Keratinocyte (primary cell): ENCODE data around the gene MINDY4. TPM values are rescaled to one million over a fixed set of nuclear protein-coding genes. Genes with fewer than 3 reads are reported as not detected.

ENCODE experiments used
- DNase-seq: peaks from one replicate; pipeline ENCODE4 v3.0.0-alpha.2; 2011; ENCODE audit warnings: low read depth, missing footprints, low spot score
- FAIRE-seq: peaks from 2 replicates; lab custom pipeline; 2011; peaks lifted over from hg19 to GRCh38; lab: Jason Lieb, UNC
- H2AFZ ChIP-seq: 2 replicates; pipeline ENCODE4 v1.6.0; 2012; ENCODE audit warnings: low read length, control low read depth, inconsistent platforms; ENCODE audit not compliant: control insufficient read depth
- H3K27ac ChIP-seq: 2 replicates; pipeline ENCODE4 v1.5.1; 2011; ENCODE audit warnings: low read length; ENCODE audit not compliant: control insufficient read depth, insufficient read depth
- H3K27me3 ChIP-seq: 3 replicates; pipeline ENCODE4 v1.6.0; 2011; ENCODE audit warnings: low read length; ENCODE audit not compliant: control insufficient read depth, insufficient read depth; ENCODE audit errors: extremely low read depth
- H3K36me3 ChIP-seq, 2 experiments: 2 replicates in 1 of 2; 3 replicates in 1 of 2; pipeline ENCODE4 v1.5.1; 2011; ENCODE audit warnings: low read length in 2 of 2, mild to moderate bottlenecking in 1 of 2; ENCODE audit not compliant: control insufficient read depth in 2 of 2, insufficient read depth in 2 of 2; ENCODE audit errors: extremely low read depth in 1 of 2
- H3K4me1 ChIP-seq: 3 replicates; pipeline ENCODE4 v1.5.1; 2011; ENCODE audit warnings: low read length; ENCODE audit not compliant: control insufficient read depth, insufficient read depth; ENCODE audit errors: extremely low read depth
- H3K4me2 ChIP-seq: 3 replicates; pipeline ENCODE4 v1.6.0; 2011; ENCODE audit warnings: low read depth, low read length; ENCODE audit not compliant: control insufficient read depth, insufficient read depth; ENCODE audit errors: extremely low read depth
- H3K4me3 ChIP-seq, 3 experiments: fragments of 200-600 bp in 1 of 3; sonication (generic) in 1 of 3; 2 replicates in 2 of 3; 3 replicates in 1 of 3; pipeline ENCODE4 v1.5.1; 2011 to 2016; ENCODE audit warnings: low read length in 3 of 3, mild to moderate bottlenecking in 3 of 3, control low read depth in 2 of 3, inconsistent platforms in 1 of 3, low read depth in 1 of 3, mixed read lengths in 1 of 3, mixed run types in 1 of 3, moderate library complexity in 1 of 3; ENCODE audit not compliant: control insufficient read depth in 2 of 3, insufficient read depth in 2 of 3; ENCODE audit errors: extremely low read depth in 1 of 3
- H3K79me2 ChIP-seq: 2 replicates; pipeline ENCODE4 v1.6.0; 2012; ENCODE audit warnings: low read length; ENCODE audit not compliant: control insufficient read depth, insufficient read depth
- H3K9ac ChIP-seq: 3 replicates; pipeline ENCODE4 v1.6.0; 2011; ENCODE audit warnings: low read length; ENCODE audit not compliant: control insufficient read depth, insufficient read depth; ENCODE audit errors: extremely low read depth
- H3K9me1 ChIP-seq: 3 replicates; pipeline ENCODE4 v1.6.0; 2011; ENCODE audit warnings: low read length; ENCODE audit not compliant: control insufficient read depth, insufficient read depth; ENCODE audit errors: extremely low read depth
- H3K9me3 ChIP-seq: 2 replicates; pipeline ENCODE4 v1.5.1; 2012; ENCODE audit warnings: low read depth, low read length; ENCODE audit not compliant: control insufficient read depth
- H4K20me1 ChIP-seq: 3 replicates; pipeline ENCODE4 v1.6.0; 2011; ENCODE audit warnings: low read length; ENCODE audit not compliant: control insufficient read depth, insufficient read depth; ENCODE audit errors: extremely low read depth
- CTCF ChIP-seq, 3 experiments: IDR thresholded peaks in 1 of 3; conservative IDR thresholded peaks in 1 of 3; optimal IDR thresholded peaks in 1 of 3; 2 replicates in 2 of 3; 3 replicates in 1 of 3; pipeline versions ENCODE3 to v1.5.1; 2011; ENCODE audit warnings: low read length in 3 of 3, mild to moderate bottlenecking in 3 of 3, moderate library complexity in 2 of 3, control low read depth in 1 of 3, inconsistent platforms in 1 of 3; ENCODE audit not compliant: insufficient read depth in 2 of 3; ENCODE audit errors: extremely low read depth in 1 of 3
- EZH2 ChIP-seq: IDR thresholded peaks from one replicate; pipeline ENCODE4 v1.6.1; 2012; ENCODE audit warnings: inconsistent platforms, mild to moderate bottlenecking, low read length, moderate library complexity
- dilution Hi-C: fragments of 300-500 bp; cut with MboI; formaldehyde crosslinking; loops from one replicate; pipeline ENCODE4 v1.7.0; 2020; ENCODE audit warnings: low sequenced_read_pairs; ENCODE audit not compliant: extremely low pct_ligation_motif_present
- polyA plus RNA-seq, 5 experiments: library from polyadenylated mRNA; depleted of rRNA in 3 of 5; stranded (reverse) in 3 of 5; stranded (forward) in 1 of 5; unstranded in 1 of 5; fragments of >200 nt; gene quantifications; 1 replicate in 1 of 5; 2 replicates in 3 of 5; 3 replicates in 1 of 5; pipeline versions ENCODE4 v1.2.1 to v1.2.3, GENCODE V29; 2011 to 2012; ENCODE audit warnings: missing spikeins in 2 of 5, low read depth in 1 of 5, low replicate concordance in 1 of 5

The MINDY4 gene
- polyA plus RNA-seq, 1 donor (not counting 4 experiments of a cell fraction or from before 2014, with no cell fraction given), result 1.5 TPM

- Histone ChIP-seq H3K4me1 (no peaks in the 10 kb centered on the region), H3K9me3 (no peaks in the 10 kb centered on the region), H2AFZ (no peak overlapping the region), H3K27me3 (peaks cover 42% of the 10 kb centered on the region), H3K9me1 (no peaks in the 10 kb centered on the region), H3K27ac (no peak overlapping the region), H4K20me1 (no peaks in the 10 kb centered on the region), H3K4me2 (no peak overlapping the region), H3K4me3 (no peak overlapping the region), H3K36me3 (no peaks in the 10 kb centered on the region), H3K9ac (no peak overlapping the region), H3K79me2 (no peaks in the 10 kb centered on the region)
- no peak for TF ChIP-seq EZH2
- TF ChIP-seq CTCF (optimal IDR thresholded peaks at IDR 0.05 in 1 of 3, IDR thresholded peaks at IDR 0.05 in 1 of 3, conservative IDR thresholded peaks at IDR 0.05 in 1 of 3; ENCODE audit: extremely low read depth in 1 of 3, insufficient read depth in 2 of 3, low read length in 3 of 3), result no peak
- no peak for FAIRE-seq
- DNase-seq, result no peak
- dilution Hi-C loops, result loop anchor here (25.0 kb wide), 1 partner anchor 89 kb away; no protein-coding TSS in a partner anchor
Observed at GRCh38 chr7:30726296-30727006, 44.8 kb upstream of the MINDY4 start.

GRCh38 chr7:30727061-30727945 is 43.9 kb upstream of the MINDY4 start:
- Histone ChIP-seq H3K36me3 (no peaks in the 10 kb centered on the region), H3K27ac (no peak overlapping the region), H3K9me1 (no peaks in the 10 kb centered on the region), H3K9me3 (no peaks in the 10 kb centered on the region), H3K4me2 (no peak overlapping the region), H3K9ac (no peak overlapping the region), H3K79me2 (no peaks in the 10 kb centered on the region), H4K20me1 (no peaks in the 10 kb centered on the region), H3K4me3 (no peak overlapping the region), H3K27me3 (peaks cover 42% of the 10 kb centered on the region), H3K4me1 (no peaks in the 10 kb centered on the region), H2AFZ (no peak overlapping the region)
- dilution Hi-C loops, result loop anchor here (25.0 kb wide), 1 partner anchor 90 kb away; no protein-coding TSS in a partner anchor
- no peak for TF ChIP-seq EZH2
- no peak for DNase-seq
- FAIRE-seq, result no peak
